Measurements from ENCODE around the gene CACNA1E.

- TF ChIP-seq CTCF (IDR thresholded peaks at IDR 0.05; ENCODE audit: poor library complexity) (no peak), EZH2 (IDR thresholded peaks at IDR 0.05; ENCODE audit: borderline replicate concordance) (no peak)
Measured at GRCh38 chr1:181794332-181794731, 311.0 kb downstream of the CACNA1E start.

Data from hepatocyte (in vitro differentiated cells).